ENCODE measurements around the gene EGFR.

Gene EGFR

DNA sequence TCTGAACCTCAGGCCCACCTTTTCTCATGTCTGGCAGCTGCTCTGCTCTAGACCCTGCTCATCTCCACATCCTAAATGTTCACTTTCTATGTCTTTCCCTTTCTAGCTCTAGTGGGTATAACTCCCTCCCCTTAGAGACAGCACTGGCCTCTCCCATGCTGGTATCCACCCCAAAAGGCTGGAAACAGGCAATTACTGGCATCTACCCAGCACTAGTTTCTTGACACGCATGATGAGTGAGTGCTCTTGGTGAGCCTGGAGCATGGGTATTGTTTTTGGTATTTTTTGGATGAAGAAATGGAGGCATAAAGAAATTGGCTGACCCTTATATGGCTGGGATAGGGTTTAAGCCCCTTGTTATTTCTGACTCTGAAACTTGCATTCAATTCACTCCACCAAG is 156.0 kb downstream of the EGFR start:
- H3K4me3 ChIP-seq (ENCODE audit: low read length, poor library complexity, severe bottlenecking): no peak overlapping the region
- H3K4me2 ChIP-seq (ENCODE audit: low read depth, low read length, poor library complexity, severe bottlenecking): no peak overlapping the region
- no peak overlapping the region for H3K9ac ChIP-seq (ENCODE audit: low read depth, low read length, poor library complexity, severe bottlenecking)
- H2AFZ ChIP-seq (ENCODE audit: low read length): no peak overlapping the region
- H3F3A ChIP-seq (ENCODE audit: low read depth): no peaks in the 10 kb centered on the region
- no peaks in the 10 kb centered on the region for H3K9me2 ChIP-seq (replicated peaks; ENCODE audit: low read depth, low read length)
- no peaks in the 10 kb centered on the region for H3K27me3 ChIP-seq (ENCODE audit: insufficient read depth, low read length, poor library complexity, severe bottlenecking)
- no peaks in the 10 kb centered on the region for H3K4me1 ChIP-seq (ENCODE audit: insufficient read depth, low read length, poor library complexity, severe bottlenecking)
- H4K20me1 ChIP-seq (ENCODE audit: insufficient read depth, low read length, poor library complexity, severe bottlenecking): no peaks in the 10 kb centered on the region
- TF ChIP-seq EZH2phosphoT487 (IDR thresholded peaks at IDR 0.05; ENCODE audit: borderline replicate concordance) (no peak), CTCF (conservative IDR thresholded peaks at IDR 0.05; ENCODE audit: low read length) (no peak)
- no peaks in the 10 kb centered on the region; the same call in 1 of the 2 replicates for H3K9me3 ChIP-seq (ENCODE audit: insufficient read depth, low read depth, low read length)
- H3K79me2 ChIP-seq (ENCODE audit: insufficient read depth, low read length): no peaks in the 10 kb centered on the region
- no peaks in the 10 kb centered on the region for H3K36me3 ChIP-seq (ENCODE audit: insufficient read depth, low read length)

- Histone ChIP-seq H3K79me2 (ENCODE audit: insufficient read depth, low read length) (no peaks in the 10 kb centered on the region), H3K9ac (ENCODE audit: low read depth, low read length, poor library complexity, severe bottlenecking) (no peak overlapping the region), H3K4me1 (ENCODE audit: insufficient read depth, low read length, poor library complexity, severe bottlenecking) (no peaks in the 10 kb centered on the region), H4K20me1 (ENCODE audit: insufficient read depth, low read length, poor library complexity, severe bottlenecking) (no peaks in the 10 kb centered on the region), H2AFZ (ENCODE audit: low read length) (no peak overlapping the region), H3K9me3 (ENCODE audit: insufficient read depth, low read depth, low read length) (no peaks in the 10 kb centered on the region; the same call in 1 of the 2 replicates), H3K4me3 (ENCODE audit: low read length, poor library complexity, severe bottlenecking) (no peak overlapping the region), H3K27me3 (ENCODE audit: insufficient read depth, low read length, poor library complexity, severe bottlenecking) (no peaks in the 10 kb centered on the region), H3K36me3 (ENCODE audit: insufficient read depth, low read length) (no peaks in the 10 kb centered on the region), H3F3A (ENCODE audit: low read depth) (no peaks in the 10 kb centered on the region), H3K4me2 (ENCODE audit: low read depth, low read length, poor library complexity, severe bottlenecking) (no peak overlapping the region), H3K9me2 (replicated peaks; ENCODE audit: low read depth, low read length) (no peaks in the 10 kb centered on the region)
- TF ChIP-seq CTCF (conservative IDR thresholded peaks at IDR 0.05; ENCODE audit: low read length) (no peak), EZH2phosphoT487 (IDR thresholded peaks at IDR 0.05; ENCODE audit: borderline replicate concordance) (no peak)
Observed at GRCh38 chr7:55177068-55177530, 158.3 kb downstream of the EGFR start.

DNA sequence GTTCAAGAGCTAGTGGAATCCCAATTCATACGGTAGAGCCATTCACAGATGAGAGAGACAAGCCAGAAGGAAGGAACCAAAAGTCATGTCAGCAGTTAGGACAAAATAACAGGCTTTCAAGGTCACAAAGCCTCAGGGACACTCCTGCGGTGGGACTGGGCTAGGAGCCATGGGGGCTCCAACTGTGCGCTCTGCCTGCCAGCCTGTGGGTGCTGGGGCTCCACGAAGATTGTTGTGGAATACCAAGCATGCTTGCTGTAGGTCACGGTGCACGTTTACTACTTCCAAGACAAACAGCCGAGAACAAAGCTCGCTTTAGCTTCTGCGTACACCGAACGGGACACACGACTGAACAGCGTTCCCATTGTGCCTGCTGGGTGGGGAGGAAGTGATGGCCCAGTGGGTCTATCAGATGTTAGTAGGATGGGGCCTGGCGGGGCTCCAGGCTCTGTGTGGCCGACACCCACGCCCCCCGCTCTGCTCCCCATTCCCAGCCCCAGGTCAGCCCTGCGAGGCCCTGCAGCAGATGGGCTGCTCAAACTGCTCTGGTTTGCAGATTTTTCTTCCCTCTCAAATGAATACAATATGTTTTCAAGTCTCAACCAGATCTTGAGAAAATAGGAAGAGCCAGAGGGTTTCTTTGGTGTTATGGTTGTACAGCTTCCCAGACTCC is 158.9 kb downstream of the EGFR start:
- Histone ChIP-seq H3K9me3 (ENCODE audit: insufficient read depth, low read depth, low read length) (no peaks in the 10 kb centered on the region; the same call in 1 of the 2 replicates), H2AFZ (ENCODE audit: low read length) (no peak overlapping the region), H3K36me3 (ENCODE audit: insufficient read depth, low read length) (no peaks in the 10 kb centered on the region), H3K27me3 (ENCODE audit: insufficient read depth, low read length, poor library complexity, severe bottlenecking) (no peaks in the 10 kb centered on the region), H3K9ac (ENCODE audit: low read depth, low read length, poor library complexity, severe bottlenecking) (no peak overlapping the region), H3K9me2 (replicated peaks; ENCODE audit: low read depth, low read length) (no peaks in the 10 kb centered on the region), H3K4me2 (ENCODE audit: low read depth, low read length, poor library complexity, severe bottlenecking) (no peak overlapping the region), H3F3A (ENCODE audit: low read depth) (no peaks in the 10 kb centered on the region), H3K4me3 (ENCODE audit: low read length, poor library complexity, severe bottlenecking) (no peak overlapping the region), H3K79me2 (ENCODE audit: insufficient read depth, low read length) (no peaks in the 10 kb centered on the region), H3K4me1 (ENCODE audit: insufficient read depth, low read length, poor library complexity, severe bottlenecking) (no peaks in the 10 kb centered on the region), H4K20me1 (ENCODE audit: insufficient read depth, low read length, poor library complexity, severe bottlenecking) (no peaks in the 10 kb centered on the region)
- TF ChIP-seq CTCF (conservative IDR thresholded peaks at IDR 0.05; ENCODE audit: low read length) (no peak), EZH2phosphoT487 (IDR thresholded peaks at IDR 0.05; ENCODE audit: borderline replicate concordance) (no peak)

All from Loucy (cell line).